GM21447 (cell line): ENCODE results near the gene CNP.
"Not testable (repeated sequence)": the region's sequence is repeated elsewhere in the genome, so short reads cannot be mapped to it uniquely, and the experiment has no call there.

Experiments
- ATAC-seq: cut with Tn5 transposase; IDR thresholded peaks from one replicate; pipeline ENCODE4 v1.9.1; 2021; ENCODE audit not compliant: unreplicated experiment

The CNP gene

GRCh38 chr17:42002175-42002791 lies 35.7 kb downstream of the CNP start:
- ATAC-seq: no peak

GRCh38 chr17:42002792-42003301 lies 36.3 kb downstream of the CNP start:
- ATAC-seq: no peak

- no peak for ATAC-seq
Observed at GRCh38 chr17:42005166-42005565, 38.6 kb downstream of the CNP start.

- no peak for ATAC-seq
Observed at GRCh38 chr17:42009170-42009569, 42.6 kb downstream of the CNP start.

- not testable (repeated sequence) for ATAC-seq
Observed at GRCh38 chr17:42010266-42010680, 43.7 kb downstream of the CNP start.

- no peak for ATAC-seq
Observed at GRCh38 chr17:42010898-42011516, 44.4 kb downstream of the CNP start.

GRCh38 chr17:42012363-42012762 lies 45.8 kb downstream of the CNP start:
- ATAC-seq: not testable (repeated sequence)

- not testable (repeated sequence) for ATAC-seq
Observed at GRCh38 chr17:42013740-42014139, 47.1 kb downstream of the CNP start.

- no peak for ATAC-seq
Observed at GRCh38 chr17:42016411-42016831, 49.8 kb downstream of the CNP start.

- peak; percentile 72 for ATAC-seq
Observed at GRCh38 chr17:42016941-42017865, 50.6 kb downstream of the CNP start, which contains the start of gene DNAJC7. Gene DNAJC7 (minus strand): TSS chr17:42017439. CDS start chr17:42017416, 23 bp downstream.

GRCh38 chr17:42017866-42018200 lies 51.2 kb downstream of the CNP start:
- no peak for ATAC-seq

- no peak for ATAC-seq
Observed at GRCh38 chr17:42018339-42018738, 51.7 kb downstream of the CNP start.

GRCh38 chr17:42018988-42019387 lies 52.4 kb downstream of the CNP start:
- no peak for ATAC-seq

- ATAC-seq: peak; percentile 47
Observed at GRCh38 chr17:42019509-42020404, 53.2 kb downstream of the CNP start, which contains the start of gene NKIRAS2. Gene NKIRAS2 (plus strand): TSS chr17:42020090. CDS start chr17:42021578, 1,488 bp downstream.

GRCh38 chr17:42020845-42021244 lies 54.2 kb downstream of the CNP start:
- ATAC-seq: not testable (repeated sequence)

GRCh38 chr17:42023524-42024349 lies 57.1 kb downstream of the CNP start:
- ATAC-seq: no peak

- no peak for ATAC-seq
Observed at GRCh38 chr17:42025191-42025579, 58.6 kb downstream of the CNP start.

- ATAC-seq: no peak
Observed at GRCh38 chr17:42025936-42026335, 59.3 kb downstream of the CNP start.

GRCh38 chr17:42026857-42027589 lies 60.4 kb downstream of the CNP start:
- ATAC-seq: no peak
